ENCODE data around the gene PKP4.

Gene PKP4

DNA sequence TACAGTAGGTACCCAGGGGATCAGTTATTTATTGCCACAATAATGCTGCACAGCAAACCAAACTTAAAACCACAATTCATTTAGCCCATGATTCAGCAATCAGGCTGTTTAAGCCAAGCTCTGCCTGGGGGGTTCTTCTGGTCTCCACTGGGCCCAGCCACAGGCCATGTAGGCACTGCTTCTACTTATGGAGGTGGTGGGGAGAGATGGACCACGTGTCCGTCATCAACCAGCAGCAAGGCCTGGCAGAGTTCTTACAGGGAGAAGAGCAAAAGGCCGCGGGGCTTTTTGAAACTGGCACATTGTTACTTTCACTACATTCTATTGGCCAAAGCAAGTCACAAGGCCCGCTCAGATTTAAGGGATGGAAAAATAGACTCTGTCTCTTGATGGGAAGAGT lies 262.1 kb downstream of the PKP4 start:
- DNase-seq (ENCODE audit: low read depth), result no peak

GRCh38 chr2:158719403-158719802 lies 262.7 kb downstream of the PKP4 start:
- no peak for DNase-seq (ENCODE audit: low read depth)

DNA sequence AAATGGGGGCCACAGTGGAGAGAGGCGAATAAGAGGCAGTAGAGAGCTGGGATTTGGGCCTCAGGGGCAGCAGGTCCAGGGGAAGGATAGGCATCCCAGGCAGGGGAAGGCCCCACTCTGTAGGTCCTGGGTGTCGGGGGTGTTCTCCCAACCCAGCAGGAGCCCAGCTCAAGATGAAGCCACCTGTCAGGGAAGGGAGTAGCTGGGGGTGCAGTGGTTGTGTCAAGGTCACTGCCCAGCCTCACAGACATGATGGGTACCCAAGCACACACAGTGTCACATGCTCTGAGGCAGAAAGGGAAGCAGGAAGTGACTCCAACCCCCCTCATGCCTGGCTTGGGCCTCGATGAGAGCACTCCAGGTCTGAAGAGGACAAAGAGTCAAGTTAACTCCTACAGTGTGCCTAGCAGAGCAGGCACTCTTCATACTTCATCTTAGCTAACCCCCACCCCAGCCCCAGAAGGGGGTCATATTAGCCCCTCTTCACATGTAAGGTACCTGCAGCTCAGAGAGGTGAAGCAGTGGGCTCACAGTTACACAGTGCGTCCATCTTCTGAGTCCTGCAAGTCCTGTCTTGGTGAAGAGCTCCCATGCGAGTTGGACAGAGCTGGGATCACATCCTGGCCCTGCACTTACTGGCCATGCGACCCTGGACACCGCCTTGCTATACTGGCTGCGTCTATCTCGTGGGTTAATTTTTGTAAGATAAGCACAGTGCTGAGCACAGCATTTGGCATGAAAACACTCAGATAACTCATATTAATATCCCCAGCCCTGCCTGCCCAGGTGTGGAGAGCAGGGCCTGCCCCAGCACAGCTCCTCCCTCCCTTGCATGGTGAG lies 265.7 kb downstream of the PKP4 start:
- no peak for DNase-seq (ENCODE audit: low read depth)

DNA sequence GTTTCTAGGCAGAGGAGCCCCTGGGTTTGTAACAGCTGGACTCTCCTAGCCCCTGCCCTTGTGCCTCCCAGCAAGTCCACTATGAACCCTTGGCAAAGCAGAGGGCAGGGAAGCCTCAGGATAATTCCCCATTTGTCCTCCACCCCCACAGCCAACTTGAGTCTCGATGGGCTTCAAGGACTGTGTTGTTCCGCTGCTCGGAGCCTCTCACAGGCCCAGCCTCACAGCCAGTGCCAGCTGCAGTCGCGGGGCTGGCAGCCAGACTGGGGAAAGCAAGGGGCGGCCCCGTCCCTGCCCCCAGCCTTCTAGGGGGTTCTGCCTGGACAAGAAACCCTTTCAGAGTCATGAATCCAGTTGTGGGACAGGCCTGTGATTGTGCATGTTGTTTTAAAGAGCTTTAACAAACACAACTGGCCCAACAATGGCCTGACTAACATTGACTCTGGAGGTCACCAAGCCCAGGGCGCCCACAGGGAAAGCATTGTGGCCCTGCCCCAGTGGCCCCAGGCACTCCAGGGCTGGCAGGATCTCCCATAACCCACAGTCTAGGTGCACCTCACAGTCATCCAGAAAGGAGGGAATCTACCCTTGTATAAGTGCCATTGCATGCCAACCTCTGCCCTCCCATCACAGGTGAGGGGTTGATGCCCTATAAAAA lies 266.6 kb downstream of the PKP4 start:
- DNase-seq (ENCODE audit: low read depth), result no peak

- no peak for DNase-seq (ENCODE audit: low read depth)
Observed at GRCh38 chr2:158723921-158724802, 267.4 kb downstream of the PKP4 start.

DNA sequence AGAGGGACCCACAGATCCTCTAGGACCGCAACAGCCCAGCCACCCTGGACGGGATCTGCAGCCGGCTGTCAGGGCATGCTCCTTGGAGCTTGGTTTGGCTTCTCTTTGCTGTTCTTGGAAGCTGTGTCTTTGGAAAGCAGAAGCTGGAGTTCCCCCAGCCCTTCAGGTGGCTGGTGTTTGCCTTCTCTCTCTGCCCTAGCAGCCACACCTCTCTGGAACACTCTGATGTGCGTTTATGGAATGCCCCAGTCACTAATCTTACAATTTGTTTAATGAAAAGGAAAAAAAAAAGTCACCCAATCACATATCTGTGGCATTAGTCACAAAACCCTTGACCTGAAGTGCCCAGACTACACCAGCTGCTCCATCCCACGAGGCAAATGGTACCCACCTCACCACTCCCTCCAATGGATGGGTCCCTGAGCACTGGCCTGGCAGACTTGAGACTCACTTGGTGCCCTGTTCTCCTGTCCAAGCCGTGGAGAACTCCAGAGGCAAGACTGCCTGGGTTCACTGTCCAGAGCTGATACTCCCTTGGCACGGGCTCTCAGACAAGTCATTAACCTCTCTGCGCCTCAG lies 268.1 kb downstream of the PKP4 start:
- no peak for DNase-seq (ENCODE audit: low read depth)

GRCh38 chr2:158725441-158725891 lies 268.7 kb downstream of the PKP4 start:
- DNase-seq (ENCODE audit: low read depth), result no peak

- no peak for DNase-seq (ENCODE audit: low read depth)
Observed at GRCh38 chr2:158726911-158727592, 270.3 kb downstream of the PKP4 start.

- DNase-seq (ENCODE audit: low read depth), result no peak
Observed at GRCh38 chr2:158728422-158728821, 271.7 kb downstream of the PKP4 start.

GRCh38 chr2:158729451-158729850 lies 272.7 kb downstream of the PKP4 start:
- no peak for DNase-seq (ENCODE audit: low read depth)

GRCh38 chr2:158729873-158730620 lies 273.3 kb downstream of the PKP4 start:
- no peak for DNase-seq (ENCODE audit: low read depth)

GRCh38 chr2:158730621-158731140 lies 273.9 kb downstream of the PKP4 start:
- DNase-seq (ENCODE audit: low read depth), result no peak

DNA sequence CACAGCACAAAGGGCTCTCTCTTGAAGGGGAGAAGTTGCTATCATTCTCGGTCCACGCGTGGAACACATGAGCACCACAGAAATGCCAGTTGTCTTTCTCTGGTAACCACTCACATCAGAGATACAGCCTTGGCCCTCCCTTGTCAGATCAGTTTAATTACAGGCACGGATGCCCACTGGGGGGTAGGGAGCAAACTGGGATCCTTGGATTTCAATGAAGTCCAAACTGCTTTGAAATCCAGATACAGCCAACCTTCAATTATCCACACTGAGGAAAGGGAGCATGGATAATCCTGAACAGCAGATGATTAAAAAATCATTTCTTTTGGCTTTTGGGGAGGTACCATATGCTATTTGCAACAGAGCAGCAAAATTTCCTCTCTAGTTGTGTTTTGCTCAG lies 274.6 kb downstream of the PKP4 start:
- no peak for DNase-seq (ENCODE audit: low read depth)

Measured in activated T-cell treated with anti-CD3 and anti-CD28 coated beads for 48 hours (primary cell).